K562 (cell line): ENCODE results near the gene CCT3. TPM values are rescaled to one million over a fixed set of nuclear protein-coding genes. Genes with fewer than 3 reads are reported as not detected.

Experiments used
- ATAC-seq: fragments of 200-7000 bp; cut with Tn5 transposase; 3 replicates; pipeline ENCODE4 v1.9.1; 2020; ENCODE audit warnings: moderate library complexity
- BruUV-seq: library from RNA; stranded (reverse); fragments of 400-500 nt; replicated peaks from 2 replicates; lab custom pipeline; 2021; lab: Mats Ljungman, UMichigan
- CTCF ChIA-PET: fragments of 300-600 bp; formaldehyde crosslinking; extraction: SDS; loops from one replicate; lab custom pipeline; 2021; ENCODE audit warnings: low intra/inter-chr PET ratio; lab: Yijun Ruan, JAX
- POLR2A ChIA-PET: fragments of 300-600, 350-650 bp; sonication (Branson Sonifier 250); formaldehyde crosslinking; extraction: SDS; loops from one replicate; lab custom pipeline; 2021; ENCODE audit warnings: antibody characterized with exemption, inconsistent platforms; lab: Yijun Ruan, JAX
- DNase-seq, 4 experiments: peaks; one replicate each; pipeline versions ENCODE4 v3.0.0 to v3.0.0-alpha.2; 2011 to 2018; ENCODE audit warnings: low spot score in 3 of 4, mixed read lengths in 3 of 4; ENCODE audit errors: extremely low read depth in 1 of 4
- FAIRE-seq: peaks from 2 replicates; lab custom pipeline; 2011; peaks lifted over from hg19 to GRCh38; lab: Jason Lieb, UNC
- H2AFZ ChIP-seq: 2 replicates; pipeline ENCODE4 v1.6.0; 2011; ENCODE audit warnings: low read depth, low read length, control low read depth, inconsistent platforms
- H3K27ac ChIP-seq: fragments of 200-600 bp; 3 replicates; pipeline ENCODE4 v1.8.0; 2011; ENCODE audit warnings: low read depth, mild to moderate bottlenecking, control low read depth, inconsistent platforms, low read length, moderate library complexity, mixed read lengths; ENCODE audit errors: extremely low read depth
- H3K27me3 ChIP-seq, 2 experiments: fragments of 300-600 bp in 1 of 2; 2 replicates in 1 of 2; 3 replicates in 1 of 2; pipeline versions ENCODE4 v1.6.0 to v1.8.0; 2011; ENCODE audit warnings: inconsistent platforms in 2 of 2, low read length in 2 of 2, mild to moderate bottlenecking in 1 of 2, mixed read lengths in 1 of 2, moderate library complexity in 1 of 2; ENCODE audit not compliant: control insufficient read depth in 2 of 2, insufficient read depth in 2 of 2
- H3K36me3 ChIP-seq: fragments of 300-600 bp; 3 replicates; pipeline ENCODE4 v1.8.0; 2011; ENCODE audit warnings: mild to moderate bottlenecking, low read length, inconsistent platforms; ENCODE audit not compliant: control insufficient read depth, insufficient read depth
- H3K4me1 ChIP-seq, 2 experiments: fragments of 200-600 bp in 1 of 2; replicated peaks in 1 of 2; 2 replicates in 1 of 2; 3 replicates in 1 of 2; pipeline versions ENCODE4 v1.5.1 to v1.8.0; 2011; ENCODE audit warnings: inconsistent platforms in 2 of 2, low read length in 2 of 2, mild to moderate bottlenecking in 1 of 2, mixed read lengths in 1 of 2, moderate library complexity in 1 of 2; ENCODE audit not compliant: control insufficient read depth in 2 of 2, insufficient read depth in 2 of 2
- H3K4me2 ChIP-seq: 2 replicates; pipeline ENCODE4 v1.6.1; 2011; ENCODE audit warnings: low read length, control low read depth, inconsistent platforms, mixed read lengths; ENCODE audit not compliant: insufficient read depth
- H3K4me3 ChIP-seq: fragments of 200-600 bp; sonication (generic), shearing (Covaris generic); 2 replicates; pipeline ENCODE4 v1.5.1; 2016; ENCODE audit warnings: control low read depth, inconsistent platforms
- H3K79me2 ChIP-seq: fragments of 200-600 bp; 3 replicates; pipeline ENCODE4 v1.8.0; 2011; ENCODE audit warnings: low read length, inconsistent platforms; ENCODE audit not compliant: control insufficient read depth, insufficient read depth
- H3K9ac ChIP-seq, 2 experiments: 2 replicates each; pipeline versions ENCODE4 v1.6.0 to v1.6.1; 2011; ENCODE audit warnings: low read depth in 2 of 2, low read length in 2 of 2, control low read depth in 1 of 2, inconsistent platforms in 1 of 2, mild to moderate bottlenecking in 1 of 2, mixed read lengths in 1 of 2; ENCODE audit not compliant: insufficient read depth in 1 of 2
- H3K9me1 ChIP-seq: one replicate; pipeline ENCODE4 v1.6.0; 2011; ENCODE audit warnings: inconsistent platforms, mild to moderate bottlenecking, low read length, moderate library complexity; ENCODE audit not compliant: control insufficient read depth, insufficient read depth
- H3K9me3 ChIP-seq: replicated peaks from 2 replicates; pipeline ENCODE4 v1.5.1; 2011; ENCODE audit warnings: low read depth, low read length, inconsistent platforms; ENCODE audit not compliant: control insufficient read depth, insufficient read depth
- H4K20me1 ChIP-seq: replicated peaks from 2 replicates; pipeline ENCODE4 v1.6.1; 2011; ENCODE audit warnings: low read length, inconsistent platforms, mixed read lengths; ENCODE audit not compliant: control insufficient read depth, insufficient read depth
- ASH1L ChIP-seq: fragments of 450-650 bp; IDR thresholded peaks from 2 replicates; pipeline ENCODE4 v1.6.1; 2018; ENCODE audit warnings: borderline replicate concordance, mild to moderate bottlenecking, low read depth; ENCODE audit not compliant: partially characterized antibody
- ETS2 ChIP-seq: IDR thresholded peaks from 2 replicates; pipeline ENCODE4 v1.6.1; 2016; ENCODE audit warnings: borderline replicate concordance, missing genetic modification characterization, mild to moderate bottlenecking, moderate library complexity, missing compliant biosample characterization; ENCODE audit not compliant: poor library complexity, severe bottlenecking
- FUS ChIP-seq: fragments of 200-400 bp; formaldehyde crosslinking; optimal IDR thresholded peaks from 2 replicates; pipeline ENCODE3; 2017; ENCODE audit warnings: low read depth, low read length
- GATA2 ChIP-seq: sonication (generic); formaldehyde crosslinking; IDR thresholded peaks from 2 replicates; pipeline ENCODE4 v1.4.0; 2020; ENCODE audit warnings: mild to moderate bottlenecking, missing genetic modification reagents
- HMG20A ChIP-seq: fragments of 450-650 bp; formaldehyde crosslinking; conservative IDR thresholded peaks from 2 replicates; pipeline ENCODE4 v1.4.0; 2020; ENCODE audit warnings: mild to moderate bottlenecking, mixed read lengths
- LARP7 ChIP-seq: fragments of 450-650 bp; IDR thresholded peaks from 2 replicates; pipeline ENCODE4 v1.6.1; 2016
- NR0B1 ChIP-seq: fragments of 450-650 bp; IDR thresholded peaks from one replicate; pipeline ENCODE4 v1.6.1; 2018; ENCODE audit warnings: mild to moderate bottlenecking, moderate library complexity; ENCODE audit not compliant: partially characterized antibody
- PHF20 ChIP-seq: fragments of 450-650 bp; IDR thresholded peaks from 2 replicates; pipeline ENCODE4 v1.6.1; 2018; ENCODE audit not compliant: partially characterized antibody
- TAF9B ChIP-seq: fragments of 450-650 bp; IDR thresholded peaks from 2 replicates; pipeline ENCODE4 v1.6.1; 2018; ENCODE audit warnings: mild to moderate bottlenecking; ENCODE audit not compliant: partially characterized antibody
- ZNF583 ChIP-seq: fragments of 250-450 bp; sonication (Bioruptor Pico); IDR thresholded peaks from 2 replicates; pipeline ENCODE4 v1.4.0; 2020
- ZNF75A ChIP-seq: fragments of 450-650 bp; formaldehyde crosslinking; IDR thresholded peaks from 2 replicates; pipeline ENCODE4 v1.4.0; 2020; ENCODE audit warnings: mild to moderate bottlenecking
- WGBS: fragments of 100-300 bp; shearing (Covaris generic); methylation state at CpG from one replicate; pipeline ENCODE4 v1.1.6; 2016; ENCODE audit warnings: low coverage, mixed read lengths; ENCODE audit not compliant: insufficient coverage; ENCODE audit errors: missing lambda C conversion rate; 5-methylcytosine and 5-hydroxymethylcytosine counted together
- in situ Hi-C: fragments of 300-500 bp; cut with MboI; formaldehyde crosslinking; loops from 4 replicates; pipeline ENCODE4 v1.15.0; 2018; ENCODE audit warnings: inconsistent platforms, mixed read lengths
- intact Hi-C: fragments of 100-400 bp; cut with micrococcal nuclease; formaldehyde crosslinking; loops from 2 replicates; pipeline ENCODE4 v1.14.2; 2022
- polyA plus RNA-seq, 8 experiments: library from polyadenylated mRNA; depleted of rRNA in 4 of 8; stranded (reverse) in 5 of 8; unstranded in 3 of 8; fragments of >200 nt; fragmentation: Nextera tagmentation in 2 of 8; fragmentation: Illumina TruSeq in 1 of 8; extraction: Ambion mirVana in 2 of 8; extraction: Trizol in 1 of 8; gene quantifications; 2 replicates each; pipeline versions ENCODE4 v1.2.1 to v1.2.3, GENCODE V29; 2011 to 2014; ENCODE audit warnings: inconsistent platforms in 1 of 8, missing spikeins in 1 of 8
- total RNA-seq, 7 experiments: library from RNA; depleted of rRNA in 6 of 7; stranded (reverse); fragments of >200 nt in 6 of 7; fragmentation: Illumina TruSeq in 2 of 7; extraction: Trizol in 2 of 7; gene quantifications; 2 replicates each; pipeline versions ENCODE4 v1.2.1 to v1.2.3, GENCODE V29; 2011 to 2021; ENCODE audit warnings: low replicate concordance in 1 of 7
- TF ChIP-seq, protein P1 (sequence below), 2 experiments: fragments of 450-650 bp; IDR thresholded peaks; 2 replicates each; pipeline ENCODE4 v1.6.1; 2016
- TF ChIP-seq, protein P2 (sequence below): fragments of 450-650 bp; IDR thresholded peaks from 2 replicates; pipeline ENCODE4 v1.6.1; 2018; ENCODE audit not compliant: partially characterized antibody

CCT3 gene
- total and polyA plus RNA-seq, 9 of the 15 experiments (the other 6 are each of a cell fraction or from before 2014, with no cell fraction given) = 475 to 1,167 (median 610) TPM

- no TSS peak for BruUV-seq
- CTCF ChIA-PET = interaction anchor here (10.1 kb wide), 1 partner anchor 60 kb away, joined by 240 read pairs; no protein-coding TSS in a partner anchor
- no peak for FAIRE-seq
- Histone ChIP-seq H3K4me3 (no peak overlapping the region), H3K9me1 (no peaks in the 10 kb centered on the region), H3K27me3 (peaks cover 9 to 18% of the 10 kb centered on the region in 2 experiments; a peak in 4 of 5 replicates), H3K36me3 (no peaks in the 10 kb centered on the region), H2AFZ (no peak overlapping the region), H3K9ac (no peak overlapping the region), H3K79me2 (no peaks in the 10 kb centered on the region), H4K20me1 (peaks cover 4% of the 10 kb centered on the region), H3K4me2 (no peak overlapping the region), H3K27ac (no peak overlapping the region), H3K9me3 (no peaks in the 10 kb centered on the region), H3K4me1 (peaks cover 8 to 10% of the 10 kb centered on the region in 2 experiments; a peak in 3 of 5 replicates)
- POLR2A ChIA-PET = interaction anchor here (1.0 kb wide), 1 partner anchor 59 kb away, joined by 3 read pairs; no protein-coding TSS in a partner anchor
- in situ Hi-C loops (no loop called here), intact Hi-C loops (no loop called here)
- WGBS = 64% methylated on average over 3 of the region's 3 CpGs
- no peak for DNase-seq
- ATAC-seq = no peak
- TF ChIP-seq, protein P1, sequence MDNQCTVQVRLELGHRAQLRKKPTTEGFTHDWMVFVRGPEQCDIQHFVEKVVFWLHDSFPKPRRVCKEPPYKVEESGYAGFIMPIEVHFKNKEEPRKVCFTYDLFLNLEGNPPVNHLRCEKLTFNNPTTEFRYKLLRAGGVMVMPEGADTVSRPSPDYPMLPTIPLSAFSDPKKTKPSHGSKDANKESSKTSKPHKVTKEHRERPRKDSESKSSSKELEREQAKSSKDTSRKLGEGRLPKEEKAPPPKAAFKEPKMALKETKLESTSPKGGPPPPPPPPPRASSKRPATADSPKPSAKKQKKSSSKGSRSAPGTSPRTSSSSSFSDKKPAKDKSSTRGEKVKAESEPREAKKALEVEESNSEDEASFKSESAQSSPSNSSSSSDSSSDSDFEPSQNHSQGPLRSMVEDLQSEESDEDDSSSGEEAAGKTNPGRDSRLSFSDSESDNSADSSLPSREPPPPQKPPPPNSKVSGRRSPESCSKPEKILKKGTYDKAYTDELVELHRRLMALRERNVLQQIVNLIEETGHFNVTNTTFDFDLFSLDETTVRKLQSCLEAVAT (IDR thresholded peaks at IDR 0.05) = no peak
- TF ChIP-seq LARP7 (no peak), NR0B1 (no peak), ZNF583 (CRISPR knock-in tag) (no peak), GATA2 (CRISPR knock-in tag) (no peak), ZNF75A (CRISPR knock-in tag) (no peak), ETS2 (tag) (no peak), FUS (no peak), TAF9B (no peak), PHF20 (no peak), HMG20A (CRISPR knock-in tag) (no peak), ASH1L (no peak)
- TF ChIP-seq, protein P2, sequence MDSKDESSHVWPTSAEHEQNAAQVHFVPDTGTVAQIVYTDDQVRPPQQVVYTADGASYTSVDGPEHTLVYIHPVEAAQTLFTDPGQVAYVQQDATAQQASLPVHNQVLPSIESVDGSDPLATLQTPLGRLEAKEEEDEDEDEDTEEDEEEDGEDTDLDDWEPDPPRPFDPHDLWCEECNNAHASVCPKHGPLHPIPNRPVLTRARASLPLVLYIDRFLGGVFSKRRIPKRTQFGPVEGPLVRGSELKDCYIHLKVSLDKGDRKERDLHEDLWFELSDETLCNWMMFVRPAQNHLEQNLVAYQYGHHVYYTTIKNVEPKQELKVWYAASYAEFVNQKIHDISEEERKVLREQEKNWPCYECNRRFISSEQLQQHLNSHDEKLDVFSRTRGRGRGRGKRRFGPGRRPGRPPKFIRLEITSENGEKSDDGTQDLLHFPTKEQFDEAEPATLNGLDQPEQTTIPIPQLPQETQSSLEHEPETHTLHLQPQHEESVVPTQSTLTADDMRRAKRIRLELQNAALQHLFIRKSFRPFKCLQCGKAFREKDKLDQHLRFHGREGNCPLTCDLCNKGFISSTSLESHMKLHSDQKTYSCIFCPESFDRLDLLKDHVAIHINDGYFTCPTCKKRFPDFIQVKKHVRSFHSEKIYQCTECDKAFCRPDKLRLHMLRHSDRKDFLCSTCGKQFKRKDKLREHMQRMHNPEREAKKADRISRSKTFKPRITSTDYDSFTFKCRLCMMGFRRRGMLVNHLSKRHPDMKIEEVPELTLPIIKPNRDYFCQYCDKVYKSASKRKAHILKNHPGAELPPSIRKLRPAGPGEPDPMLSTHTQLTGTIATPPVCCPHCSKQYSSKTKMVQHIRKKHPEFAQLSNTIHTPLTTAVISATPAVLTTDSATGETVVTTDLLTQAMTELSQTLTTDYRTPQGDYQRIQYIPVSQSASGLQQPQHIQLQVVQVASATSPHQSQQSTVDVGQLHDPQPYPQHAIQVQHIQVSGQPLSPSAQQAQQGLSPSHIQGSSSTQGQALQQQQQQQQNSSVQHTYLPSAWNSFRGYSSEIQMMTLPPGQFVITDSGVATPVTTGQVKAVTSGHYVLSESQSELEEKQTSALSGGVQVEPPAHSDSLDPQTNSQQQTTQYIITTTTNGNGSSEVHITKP = no peak
These were observed 45.9 kb upstream of the CCT3 start for GRCh38 chr1:156384007-156384406.
